Upper lobe of right lung (tissue), 1 donor: ENCODE results near the gene SLC35C1. TPM values are rescaled to one million over a fixed set of nuclear protein-coding genes. Genes with fewer than 3 reads are reported as not detected.

Source experiments
- ATAC-seq: fragments of 200-7000 bp; cut with Tn5 transposase; one replicate; pipeline ENCODE4 v1.9.1; 2020; ENCODE audit warnings: mild to moderate bottlenecking, moderate library complexity
- DNase-seq: peaks from one replicate; pipeline ENCODE4 v3.0.0-alpha.2; 2020
- H3K27ac ChIP-seq: fragments of 200-600 bp; one replicate; pipeline ENCODE4 v1.8.0; 2022
- H3K27me3 ChIP-seq: fragments of 200-600 bp; one replicate; pipeline ENCODE4 v1.8.0; 2022; ENCODE audit warnings: mild to moderate bottlenecking
- H3K36me3 ChIP-seq: fragments of 200-600 bp; one replicate; pipeline ENCODE4 v1.8.0; 2022
- H3K4me1 ChIP-seq: fragments of 200-600 bp; one replicate; pipeline ENCODE4 v1.8.0; 2022
- H3K4me3 ChIP-seq: fragments of 200-600 bp; one replicate; pipeline ENCODE4 v1.8.0; 2022; ENCODE audit warnings: mild to moderate bottlenecking
- H3K9me3 ChIP-seq: fragments of 200-600 bp; one replicate; pipeline ENCODE4 v1.8.0; 2022
- intact Hi-C: fragments of 100-400 bp; cut with DNase I; formaldehyde crosslinking; loops from one replicate; pipeline ENCODE4 v1.11.0; 2022
- total RNA-seq: library from RNA; stranded (reverse); fragmentation: NEBNext Ultra II Directional; extraction: Animal tissue kit (Norgen Biotek cat#: 25700); gene quantifications from one replicate; pipeline ENCODE4 v1.2.1, GENCODE V29; 2021
- TF ChIP-seq, protein P1 (sequence below): fragments of 200-600 bp; IDR thresholded peaks from one replicate; pipeline ENCODE4 v1.8.0; 2022; ENCODE audit warnings: antibody characterized with exemption
- donor health status: DM: no; HTN: yes; CAD: no; lungs with severe emphysema.

Gene SLC35C1
- total RNA-seq, 1 donor from 2014 or later: 25.1 TPM

- Histone ChIP-seq H3K9me3 (no peaks in the 10 kb centered on the region), H3K27ac (no peak overlapping the region), H3K36me3 (peaks cover 29% of the 10 kb centered on the region), H3K4me3 (no peak overlapping the region), H3K4me1 (peaks cover 32% of the 10 kb centered on the region), H3K27me3 (no peaks in the 10 kb centered on the region)
- TF ChIP-seq, protein P1, sequence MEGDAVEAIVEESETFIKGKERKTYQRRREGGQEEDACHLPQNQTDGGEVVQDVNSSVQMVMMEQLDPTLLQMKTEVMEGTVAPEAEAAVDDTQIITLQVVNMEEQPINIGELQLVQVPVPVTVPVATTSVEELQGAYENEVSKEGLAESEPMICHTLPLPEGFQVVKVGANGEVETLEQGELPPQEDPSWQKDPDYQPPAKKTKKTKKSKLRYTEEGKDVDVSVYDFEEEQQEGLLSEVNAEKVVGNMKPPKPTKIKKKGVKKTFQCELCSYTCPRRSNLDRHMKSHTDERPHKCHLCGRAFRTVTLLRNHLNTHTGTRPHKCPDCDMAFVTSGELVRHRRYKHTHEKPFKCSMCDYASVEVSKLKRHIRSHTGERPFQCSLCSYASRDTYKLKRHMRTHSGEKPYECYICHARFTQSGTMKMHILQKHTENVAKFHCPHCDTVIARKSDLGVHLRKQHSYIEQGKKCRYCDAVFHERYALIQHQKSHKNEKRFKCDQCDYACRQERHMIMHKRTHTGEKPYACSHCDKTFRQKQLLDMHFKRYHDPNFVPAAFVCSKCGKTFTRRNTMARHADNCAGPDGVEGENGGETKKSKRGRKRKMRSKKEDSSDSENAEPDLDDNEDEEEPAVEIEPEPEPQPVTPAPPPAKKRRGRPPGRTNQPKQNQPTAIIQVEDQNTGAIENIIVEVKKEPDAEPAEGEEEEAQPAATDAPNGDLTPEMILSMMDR: no peak
- no peak for ATAC-seq
- intact Hi-C loops: no loop called here
- no peak for DNase-seq
Measured at GRCh38 chr11:45810431-45811108, 5.6 kb downstream of the SLC35C1 start.

GRCh38 chr11:45811109-45811435, 6.1 kb downstream of the SLC35C1 start:
- ATAC-seq: no peak
- H3K9me3 ChIP-seq: no peaks in the 10 kb centered on the region
- no peak overlapping the region for H3K27ac ChIP-seq
- H3K36me3 ChIP-seq: peaks cover 29% of the 10 kb centered on the region
- H3K4me3 ChIP-seq: no peak overlapping the region
- H3K4me1 ChIP-seq: peaks cover 27% of the 10 kb centered on the region
- no peaks in the 10 kb centered on the region for H3K27me3 ChIP-seq
- TF ChIP-seq, protein P1: no peak
- intact Hi-C loops: no loop called here
- DNase-seq: no peak

GRCh38 chr11:45811571-45812290, 6.8 kb downstream of the SLC35C1 start:
- intact Hi-C loops: no loop called here
- Histone ChIP-seq H3K4me1 (peaks cover 21% of the 10 kb centered on the region), H3K4me3 (no peak overlapping the region), H3K9me3 (no peaks in the 10 kb centered on the region), H3K36me3 (peaks cover 29% of the 10 kb centered on the region), H3K27ac (no peak overlapping the region), H3K27me3 (no peaks in the 10 kb centered on the region)
- TF ChIP-seq, protein P1: no peak
- ATAC-seq: no peak
- no peak for DNase-seq

DNA sequence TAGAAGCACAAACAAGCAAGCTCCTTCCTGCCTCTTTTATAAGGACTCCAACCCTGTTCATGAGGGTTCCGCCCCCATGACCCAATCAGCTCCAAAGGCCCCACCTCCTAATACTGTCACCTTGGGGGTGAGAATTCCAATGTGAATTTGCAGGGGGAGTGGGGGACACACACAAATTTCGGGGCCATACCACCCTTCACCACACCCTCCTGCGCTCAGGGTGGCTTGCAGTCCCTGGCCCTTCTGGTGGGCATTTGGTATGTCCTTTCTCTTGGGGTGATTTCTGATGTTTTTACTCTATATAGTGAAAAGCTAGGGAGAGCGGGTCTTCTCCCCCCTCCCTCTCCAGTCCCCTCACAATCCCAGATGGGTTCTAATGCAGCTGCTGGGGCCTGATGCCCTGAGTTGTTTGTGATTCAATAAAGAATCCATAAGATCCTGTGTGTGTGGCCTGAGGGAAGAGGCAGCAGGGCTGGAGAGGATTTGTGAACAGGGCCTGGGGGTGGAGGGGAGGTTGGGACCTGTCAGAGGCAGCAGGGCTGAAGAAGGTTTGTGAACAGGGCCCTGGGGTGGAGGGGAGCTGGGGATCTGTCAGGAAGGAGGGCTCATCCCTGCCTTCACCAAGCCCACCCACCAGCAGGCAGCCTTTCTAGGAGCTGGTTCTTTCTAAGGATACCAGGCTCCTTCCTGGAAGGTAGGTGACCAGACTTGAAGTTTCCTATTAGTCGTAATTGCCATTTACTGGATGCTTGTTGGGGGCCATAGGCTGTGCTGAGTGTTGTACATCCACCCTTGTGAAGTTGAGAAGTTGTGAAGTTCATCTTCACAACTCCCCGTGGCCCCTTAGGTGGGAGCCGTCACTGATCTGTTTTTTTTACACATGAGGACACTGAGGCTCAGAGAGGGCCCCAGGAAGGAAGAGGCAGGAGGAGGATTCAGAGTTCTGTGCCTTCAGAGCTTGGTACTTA, 7.9 kb downstream of the SLC35C1 start:
- Histone ChIP-seq H3K4me1 (peaks cover 9% of the 10 kb centered on the region), H3K4me3 (no peak overlapping the region), H3K36me3 (peaks cover 29% of the 10 kb centered on the region), H3K27me3 (no peaks in the 10 kb centered on the region), H3K27ac (no peak overlapping the region), H3K9me3 (no peaks in the 10 kb centered on the region)
- DNase-seq (no peak), ATAC-seq (no peak)
- TF ChIP-seq, protein P1: no peak
- intact Hi-C loops: no loop called here

DNA sequence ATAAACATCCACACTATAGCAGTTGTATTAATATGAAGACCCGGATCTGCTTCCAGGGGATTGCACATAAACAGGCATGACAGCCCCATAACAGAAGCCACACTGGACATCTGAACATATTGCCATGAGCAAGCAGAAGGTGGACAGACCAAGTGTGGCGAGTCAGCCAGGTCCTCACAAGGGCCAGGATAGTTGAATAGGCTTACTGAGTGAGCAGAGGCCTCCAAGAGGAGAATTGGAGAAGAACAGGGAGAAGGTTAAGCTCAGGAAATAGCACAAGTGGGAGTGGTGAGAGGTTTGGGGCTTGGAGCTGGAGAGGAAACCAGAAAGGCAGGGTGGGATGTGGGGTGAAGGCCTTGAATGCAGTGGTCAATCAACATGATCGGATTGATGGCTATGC, 10.8 kb downstream of the SLC35C1 start:
- Histone ChIP-seq H3K4me3 (no peak overlapping the region), H3K9me3 (no peaks in the 10 kb centered on the region), H3K36me3 (peaks cover 17% of the 10 kb centered on the region), H3K4me1 (no peaks in the 10 kb centered on the region), H3K27ac (no peak overlapping the region), H3K27me3 (no peaks in the 10 kb centered on the region)
- intact Hi-C loops: no loop called here
- DNase-seq (no peak), ATAC-seq (no peak)
- TF ChIP-seq, protein P1: no peak
